Endothelial cell of umbilical vein (primary cell): ENCODE measurements around the gene HENMT1. TPM values are rescaled to one million over a fixed set of nuclear protein-coding genes. Genes with fewer than 3 reads are reported as not detected.

Experiments
- BruUV-seq: library from RNA; stranded (reverse); fragments of 400-500 nt; replicated peaks from 2 replicates; lab custom pipeline; 2021; lab: Mats Ljungman, UMichigan
- CTCF ChIA-PET: fragments of 300-600, 350-600 bp; sonication (Branson Sonifier 250); formaldehyde crosslinking; loops from one replicate; lab custom pipeline; 2021; ENCODE audit warnings: antibody characterized with exemption, inconsistent platforms; lab: Charles Lee
- POLR2A ChIA-PET: fragments of 300-600, 350-600 bp; sonication (Branson Sonifier 250); formaldehyde crosslinking; loops from one replicate; lab custom pipeline; 2021; ENCODE audit warnings: antibody characterized with exemption, inconsistent platforms; lab: Charles Lee
- DNase-seq: peaks from one replicate; pipeline ENCODE4 v3.0.0-alpha.2; 2011; ENCODE audit warnings: low read depth, low spot score
- FAIRE-seq: peaks from 2 replicates; lab custom pipeline; 2011; peaks lifted over from hg19 to GRCh38; lab: Jason Lieb, UNC
- H2AFZ ChIP-seq: 2 replicates; pipeline ENCODE4 v1.6.0; 2012; ENCODE audit warnings: low read depth, low read length, control low read depth, inconsistent platforms
- H3K27ac ChIP-seq: 2 replicates; pipeline ENCODE4 v1.5.1; 2011; ENCODE audit warnings: low read depth, mild to moderate bottlenecking, control low read depth, low read length, moderate library complexity; ENCODE audit not compliant: insufficient read depth
- H3K27me3 ChIP-seq, 2 experiments: 2 replicates each; pipeline versions ENCODE4 v1.6.0 to v1.6.1; 2011; ENCODE audit warnings: low read length in 2 of 2, mixed read lengths in 1 of 2; ENCODE audit not compliant: control insufficient read depth in 2 of 2, insufficient read depth in 2 of 2
- H3K36me3 ChIP-seq, 2 experiments: 2 replicates in 1 of 2; 3 replicates in 1 of 2; pipeline ENCODE4 v1.5.1; 2011; ENCODE audit warnings: low read length in 2 of 2, mild to moderate bottlenecking in 1 of 2, moderate library complexity in 1 of 2; ENCODE audit not compliant: control insufficient read depth in 2 of 2, insufficient read depth in 2 of 2; ENCODE audit errors: extremely low read depth in 1 of 2
- H3K4me1 ChIP-seq: 3 replicates; pipeline ENCODE4 v1.5.1; 2011; ENCODE audit warnings: mild to moderate bottlenecking, low read length; ENCODE audit not compliant: control insufficient read depth, insufficient read depth; ENCODE audit errors: extremely low read depth
- H3K4me2 ChIP-seq: 2 replicates; pipeline ENCODE4 v1.6.1; 2011; ENCODE audit warnings: low read length, control low read depth, mixed read lengths; ENCODE audit not compliant: insufficient read depth
- H3K4me3 ChIP-seq, 3 experiments: fragments of 200-600 bp in 1 of 3; sonication (generic), shearing (Covaris generic) in 1 of 3; replicated peaks in 1 of 3; 2 replicates each; pipeline ENCODE4 v1.5.1; 2011 to 2016; ENCODE audit warnings: control low read depth in 3 of 3, low read length in 3 of 3, mild to moderate bottlenecking in 2 of 3, inconsistent platforms in 1 of 3, low read depth in 1 of 3, moderate library complexity in 1 of 3; ENCODE audit not compliant: insufficient read depth in 1 of 3
- H3K79me2 ChIP-seq: 2 replicates; pipeline ENCODE4 v1.6.0; 2012; ENCODE audit warnings: low read length, inconsistent platforms; ENCODE audit not compliant: control insufficient read depth, insufficient read depth
- H3K9ac ChIP-seq: replicated peaks from 2 replicates; pipeline ENCODE3; 2011; ENCODE audit warnings: low read length, control low read depth; ENCODE audit not compliant: insufficient read depth; ENCODE audit errors: extremely low read depth
- H3K9me1 ChIP-seq: replicated peaks from 3 replicates; pipeline ENCODE4 v1.6.0; 2011; ENCODE audit warnings: mild to moderate bottlenecking, low read length; ENCODE audit not compliant: control insufficient read depth, insufficient read depth; ENCODE audit errors: extremely low read depth
- H3K9me3 ChIP-seq: replicated peaks from 2 replicates; pipeline ENCODE4 v1.5.1; 2012; ENCODE audit warnings: low read length, inconsistent platforms; ENCODE audit not compliant: control insufficient read depth, insufficient read depth
- H4K20me1 ChIP-seq: replicated peaks from 2 replicates; pipeline ENCODE3; 2011; ENCODE audit warnings: mild to moderate bottlenecking, low read length; ENCODE audit not compliant: control insufficient read depth, insufficient read depth; ENCODE audit errors: extremely low read depth
- EZH2 ChIP-seq: IDR thresholded peaks from 2 replicates; pipeline ENCODE4 v1.6.1; 2012; ENCODE audit warnings: borderline replicate concordance, low read depth, mild to moderate bottlenecking, moderate library complexity, low read length, inconsistent platforms; ENCODE audit not compliant: severe bottlenecking
- GATA2 ChIP-seq: IDR thresholded peaks from 2 replicates; pipeline ENCODE4 v1.7.0; 2011; ENCODE audit warnings: low read depth, mild to moderate bottlenecking, moderate library complexity, mixed read lengths, low read length; ENCODE audit not compliant: insufficient read length, insufficient read depth
- JUN ChIP-seq: IDR thresholded peaks from 2 replicates; pipeline ENCODE4 v1.6.1; 2011; ENCODE audit warnings: borderline replicate concordance, low read depth; ENCODE audit not compliant: insufficient read length, insufficient read depth
- MYC ChIP-seq: IDR thresholded peaks from one replicate; pipeline ENCODE4 v1.6.1; 2011; ENCODE audit warnings: mild to moderate bottlenecking, low read depth, low read length
- POLR2A ChIP-seq: IDR thresholded peaks from 2 replicates; pipeline ENCODE4 v1.6.1; 2012; ENCODE audit warnings: low read depth, mild to moderate bottlenecking, control low read depth, low read length
- POLR2AphosphoS5 ChIP-seq: IDR thresholded peaks from 2 replicates; pipeline ENCODE4 v1.6.1; 2012; ENCODE audit warnings: low read depth, mild to moderate bottlenecking, control low read depth, low read length, moderate library complexity; ENCODE audit not compliant: insufficient read depth
- dilution Hi-C: fragments of 300-500 bp; cut with MboI; formaldehyde crosslinking; loops from one replicate; pipeline ENCODE4 v1.15.0; 2019; ENCODE audit warnings: low sequenced_read_pairs; ENCODE audit not compliant: extremely low pct_ligation_motif_present
- intact Hi-C: fragments of 100-400 bp; cut with micrococcal nuclease; formaldehyde crosslinking; loops from one replicate; pipeline ENCODE4 v1.10.0; 2022
- polyA plus RNA-seq, 4 experiments: library from polyadenylated mRNA; depleted of rRNA in 3 of 4; stranded (reverse) in 3 of 4; unstranded in 1 of 4; fragments of >200 nt; gene quantifications; 2 replicates each; pipeline versions ENCODE4 v1.2.1 to v1.2.3, GENCODE V29; 2011 to 2012; ENCODE audit warnings: missing spikeins in 1 of 4
- total RNA-seq: library from RNA; stranded (reverse); gene quantifications from 2 replicates; pipeline ENCODE4 v1.2.3, GENCODE V29; 2021
- TF ChIP-seq, protein P1 (sequence below), 2 donors: IDR thresholded peaks; 1 replicate in 1 of 2; 2 replicates in 1 of 2; pipeline ENCODE4 v1.5.1; 2011; ENCODE audit warnings: low read length in 2 of 2, mild to moderate bottlenecking in 2 of 2, moderate library complexity in 2 of 2, control low read depth in 1 of 2, inconsistent platforms in 1 of 2, low read depth in 1 of 2; ENCODE audit not compliant: insufficient read depth in 1 of 2; ENCODE audit errors: extremely low read depth in 1 of 2
- TF ChIP-seq, protein P2 (sequence below): IDR thresholded peaks from 2 replicates; pipeline ENCODE4 v1.6.1; 2011; ENCODE audit not compliant: insufficient read depth, insufficient read length

HENMT1 gene
- total and polyA plus RNA-seq, 2 donors (not counting 3 experiments of a cell fraction or from before 2014, with no cell fraction given), result 4.4 to 4.5 TPM

DNA sequence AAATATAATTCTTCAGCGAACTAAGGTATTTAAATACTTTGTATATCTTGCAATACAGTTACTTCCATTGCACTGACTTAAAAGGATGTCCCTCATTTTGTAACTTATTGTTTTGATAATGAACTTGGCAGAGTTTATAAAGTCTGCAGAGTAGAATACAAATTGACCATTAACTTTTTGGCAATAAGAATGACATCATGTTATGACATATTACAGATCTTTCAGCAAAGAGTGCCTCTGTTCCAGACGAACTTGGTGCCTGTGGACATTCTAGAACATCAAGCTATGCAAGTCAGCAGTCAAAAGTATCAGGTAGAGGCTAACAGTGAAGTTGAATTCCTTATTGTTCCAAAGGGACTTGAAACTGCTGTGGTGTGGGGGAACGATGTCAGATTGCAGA is 32.9 kb downstream of the HENMT1 start:
- dilution Hi-C loops, result no loop called here
- BruUV-seq, result no TSS peak

More for the DNA sequence above, 32.9 kb downstream of the HENMT1 start:
- Histone ChIP-seq H2AFZ (no peak overlapping the region), H3K9me3 (no peaks in the 10 kb centered on the region), H3K4me2 (no peak overlapping the region), H3K9ac (no peak overlapping the region), H3K4me3 (no peak overlapping the region), H3K27me3 (no peaks in the 10 kb centered on the region), H3K4me1 (no peaks in the 10 kb centered on the region), H4K20me1 (no peaks in the 10 kb centered on the region), H3K9me1 (no peaks in the 10 kb centered on the region), H3K79me2 (no peaks in the 10 kb centered on the region), H3K36me3 (peaks cover 0 to 1% of the 10 kb centered on the region in 2 experiments), H3K27ac (no peak overlapping the region)
- intact Hi-C loops, result no loop called here
- DNase-seq (no peak), FAIRE-seq (no peak)
- ChIA-PET POLR2A (no interaction called here), CTCF (interaction anchor here (1.3 to 2.1 kb wide), 2 partner anchors 12 to 115 kb away, joined by 3 to 8 read pairs; no protein-coding TSS in a partner anchor)
- TF ChIP-seq MYC (no peak), POLR2A (no peak), POLR2AphosphoS5 (no peak), GATA2 (no peak), JUN (no peak), EZH2 (no peak)
- TF ChIP-seq, protein P1, sequence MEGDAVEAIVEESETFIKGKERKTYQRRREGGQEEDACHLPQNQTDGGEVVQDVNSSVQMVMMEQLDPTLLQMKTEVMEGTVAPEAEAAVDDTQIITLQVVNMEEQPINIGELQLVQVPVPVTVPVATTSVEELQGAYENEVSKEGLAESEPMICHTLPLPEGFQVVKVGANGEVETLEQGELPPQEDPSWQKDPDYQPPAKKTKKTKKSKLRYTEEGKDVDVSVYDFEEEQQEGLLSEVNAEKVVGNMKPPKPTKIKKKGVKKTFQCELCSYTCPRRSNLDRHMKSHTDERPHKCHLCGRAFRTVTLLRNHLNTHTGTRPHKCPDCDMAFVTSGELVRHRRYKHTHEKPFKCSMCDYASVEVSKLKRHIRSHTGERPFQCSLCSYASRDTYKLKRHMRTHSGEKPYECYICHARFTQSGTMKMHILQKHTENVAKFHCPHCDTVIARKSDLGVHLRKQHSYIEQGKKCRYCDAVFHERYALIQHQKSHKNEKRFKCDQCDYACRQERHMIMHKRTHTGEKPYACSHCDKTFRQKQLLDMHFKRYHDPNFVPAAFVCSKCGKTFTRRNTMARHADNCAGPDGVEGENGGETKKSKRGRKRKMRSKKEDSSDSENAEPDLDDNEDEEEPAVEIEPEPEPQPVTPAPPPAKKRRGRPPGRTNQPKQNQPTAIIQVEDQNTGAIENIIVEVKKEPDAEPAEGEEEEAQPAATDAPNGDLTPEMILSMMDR (IDR thresholded peaks at IDR 0.05; ENCODE audit: extremely low read depth in 1 of 2, insufficient read depth in 1 of 2, low read depth in 1 of 2, low read length in 2 of 2), result no peak
- TF ChIP-seq, protein P2, sequence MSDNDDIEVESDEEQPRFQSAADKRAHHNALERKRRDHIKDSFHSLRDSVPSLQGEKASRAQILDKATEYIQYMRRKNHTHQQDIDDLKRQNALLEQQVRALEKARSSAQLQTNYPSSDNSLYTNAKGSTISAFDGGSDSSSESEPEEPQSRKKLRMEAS, result no peak
